GM18870 (cell line): ENCODE results near the gene MIB2.
A peak's percentile ranks its signal among the peaks of the same experiment; 100 is the strongest.

ENCODE experiments used
- ATAC-seq: cut with Tn5 transposase; IDR thresholded peaks from one replicate; pipeline ENCODE4 v1.9.1; 2021; ENCODE audit warnings: moderate library complexity; ENCODE audit not compliant: unreplicated experiment

Gene MIB2

DNA sequence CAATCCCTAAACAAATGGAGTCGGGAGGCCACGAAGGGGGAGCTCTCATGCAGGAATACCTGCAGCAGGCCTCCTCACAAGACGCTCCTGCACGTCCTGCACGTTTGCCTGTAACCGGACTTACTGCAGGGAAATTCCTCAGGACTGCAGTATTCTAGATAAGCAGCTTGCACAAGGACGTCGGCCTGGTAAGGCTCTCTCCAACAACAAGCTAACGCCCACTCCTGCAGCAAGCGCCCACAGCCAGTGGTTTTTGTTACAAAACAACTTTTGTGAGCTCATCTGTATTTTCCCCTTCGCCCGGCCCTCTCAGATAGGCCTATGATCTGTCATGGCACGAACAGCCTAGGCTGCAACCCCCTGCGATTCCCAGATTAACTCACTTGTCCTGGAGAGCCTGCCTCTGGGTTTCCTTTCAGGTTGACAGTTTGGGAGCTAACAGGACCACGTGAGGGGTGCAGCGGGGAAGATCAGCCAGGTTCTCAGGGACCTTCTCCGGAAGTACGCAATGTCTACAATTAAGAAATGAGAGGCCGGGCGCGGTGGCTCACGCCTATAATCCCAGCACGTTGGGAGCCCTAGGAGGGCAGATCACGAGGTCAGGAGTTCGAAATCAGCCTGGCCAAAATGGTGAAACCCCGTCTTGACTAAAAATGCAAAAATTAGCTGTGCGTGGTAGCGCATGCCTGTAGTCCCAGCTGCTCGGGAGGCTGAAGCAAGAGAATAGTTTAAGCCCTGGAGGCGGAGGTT lies 921 bp upstream of the MIB2 start:
- ATAC-seq: no peak

DNA sequence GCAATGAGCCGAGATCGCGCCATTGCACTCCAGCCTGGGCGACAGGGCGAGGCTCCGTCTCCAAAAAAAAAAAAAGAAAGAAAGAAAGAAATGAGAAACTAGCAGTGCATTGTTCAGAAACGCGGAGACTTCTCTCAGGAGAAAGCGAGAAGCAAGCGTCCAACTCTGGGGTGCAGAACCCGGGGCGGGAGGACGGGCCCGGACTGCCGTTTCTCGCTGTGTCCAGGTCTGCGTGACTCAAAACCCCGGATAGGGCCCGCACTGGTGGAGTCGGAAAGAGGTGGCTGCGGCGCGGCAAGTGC lies 395 bp upstream of the MIB2 start:
- no peak for ATAC-seq

DNA sequence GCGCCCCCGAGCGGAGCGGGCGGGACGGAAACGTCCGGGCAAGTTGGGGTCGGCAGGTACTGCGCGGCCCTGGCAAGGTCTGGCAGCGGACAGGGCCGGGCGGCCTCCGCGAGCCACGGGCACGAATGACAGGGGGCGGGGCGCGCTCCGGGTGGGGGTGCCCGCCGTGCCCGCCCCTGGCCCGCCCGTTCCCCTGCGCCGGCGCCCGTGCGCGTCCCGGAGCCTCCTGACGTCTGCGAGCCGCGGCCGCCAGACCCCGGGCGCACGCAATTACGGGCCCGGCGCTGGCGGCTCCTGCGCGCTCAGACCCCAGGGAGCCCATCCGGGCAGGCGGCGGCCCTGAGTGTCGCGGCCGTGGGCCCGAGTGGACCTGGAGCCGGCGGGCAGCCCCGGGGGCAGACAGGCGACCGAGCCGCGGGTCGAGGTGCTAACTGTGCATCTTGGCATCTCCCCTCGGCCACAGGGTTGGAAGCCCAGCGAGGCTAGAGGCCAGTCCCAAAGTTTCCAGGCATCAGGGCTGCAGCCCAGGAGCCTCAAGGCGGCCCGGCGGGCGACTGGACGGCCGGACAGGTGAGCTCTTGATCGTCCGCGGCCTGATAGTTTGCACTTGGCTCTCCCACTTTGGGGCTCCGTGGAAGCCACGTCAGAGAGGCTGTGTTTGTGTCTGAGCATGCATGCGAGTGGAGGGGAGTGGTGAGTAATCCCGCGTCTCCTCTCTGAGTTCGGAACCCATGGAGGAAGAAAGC lies 918 bp downstream of the MIB2 start:
- peak; percentile 7 for ATAC-seq

DNA sequence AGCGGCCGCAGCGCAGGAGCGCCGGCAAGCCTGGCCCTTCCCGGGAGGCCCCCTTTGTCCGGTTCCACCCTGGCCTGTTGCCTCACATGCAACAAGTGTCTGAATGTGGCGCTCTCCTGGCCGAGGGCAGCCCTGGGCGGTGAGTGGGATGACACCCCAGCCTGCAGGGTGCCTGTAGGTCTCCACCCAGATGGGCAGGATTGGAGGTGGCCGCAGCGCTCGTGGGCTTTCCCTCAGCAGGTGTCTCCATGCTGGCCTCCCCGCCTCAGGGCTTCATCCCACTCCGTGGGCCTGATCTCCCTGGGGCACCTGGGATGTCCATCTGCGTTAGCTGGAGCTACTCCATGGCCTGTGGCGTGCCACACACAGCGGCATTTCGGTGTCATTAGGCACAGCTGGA lies 1.5 kb downstream of the MIB2 start:
- ATAC-seq: no peak

DNA sequence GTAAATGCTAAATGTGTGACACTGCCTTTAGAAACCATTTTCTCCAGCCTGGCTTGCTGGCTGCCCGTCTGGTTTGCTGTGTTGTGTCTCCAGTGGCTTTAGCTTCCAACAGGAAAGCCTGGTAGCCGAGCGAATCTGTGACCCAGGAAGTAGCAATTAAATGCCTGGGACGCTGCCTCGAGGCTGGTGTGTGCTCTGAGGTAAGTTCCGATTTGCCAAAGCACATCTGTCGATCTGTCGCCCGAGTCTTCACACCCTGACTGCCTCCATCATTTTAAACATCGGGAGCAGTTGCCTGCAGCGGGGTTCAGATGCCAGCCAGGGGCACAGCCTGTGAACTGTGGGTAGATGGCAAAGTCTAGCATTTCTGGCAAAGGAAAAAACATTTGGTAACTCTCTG lies 2.2 kb downstream of the MIB2 start:
- ATAC-seq: no peak

DNA sequence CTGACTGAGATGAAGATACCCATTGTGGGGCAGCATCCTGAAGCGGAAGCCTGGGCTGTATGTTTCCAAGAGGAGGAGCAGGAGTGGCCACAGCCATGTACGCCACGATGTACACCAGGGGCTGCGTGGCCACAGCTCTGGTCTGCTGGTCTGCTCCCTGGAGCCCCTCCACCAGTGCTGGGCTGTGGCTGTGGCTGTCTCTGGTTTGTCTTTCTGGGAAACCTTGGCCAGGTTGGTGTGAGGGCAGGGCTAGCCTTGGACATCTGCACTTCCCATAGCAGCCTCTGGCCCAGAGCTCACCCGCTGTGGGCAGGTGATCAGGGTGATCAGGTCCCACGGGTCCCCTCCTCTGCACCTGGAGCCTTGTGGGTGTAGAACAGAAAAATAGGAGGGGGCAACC lies 2.6 kb downstream of the MIB2 start:
- no peak for ATAC-seq

DNA sequence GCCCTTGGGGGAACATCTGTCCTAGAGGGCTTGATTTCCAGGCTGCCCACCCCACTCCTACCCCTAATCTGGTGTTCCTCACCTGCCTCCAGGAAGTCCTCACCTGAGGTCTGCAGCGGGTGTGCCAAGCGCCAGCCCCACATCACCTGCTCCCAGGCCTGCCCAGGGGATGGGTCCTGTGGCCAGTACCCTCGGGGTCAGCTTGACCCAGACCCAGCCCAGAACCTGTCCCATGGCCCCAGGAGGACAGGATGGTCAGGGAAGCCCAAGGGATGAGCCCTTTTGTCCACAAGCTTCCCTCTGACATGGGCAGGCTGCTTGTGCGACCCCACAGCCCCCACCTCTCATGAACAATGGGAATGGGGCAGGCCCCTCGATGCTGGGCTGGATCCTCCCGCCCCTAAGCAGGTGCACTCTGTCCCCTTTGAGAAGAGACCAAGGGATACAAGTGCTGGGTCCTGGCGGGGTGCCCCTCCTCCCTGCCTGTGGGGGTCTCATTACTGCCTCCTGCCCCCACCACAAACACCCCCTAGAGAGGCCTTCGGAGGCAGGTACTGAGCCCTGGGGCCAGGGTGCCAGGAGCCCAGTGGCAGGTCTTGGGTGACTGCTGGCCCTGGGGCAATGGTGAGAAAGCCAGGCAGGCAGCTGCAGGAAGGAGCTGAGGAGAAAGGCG lies 3.2 kb downstream of the MIB2 start:
- ATAC-seq: no peak

DNA sequence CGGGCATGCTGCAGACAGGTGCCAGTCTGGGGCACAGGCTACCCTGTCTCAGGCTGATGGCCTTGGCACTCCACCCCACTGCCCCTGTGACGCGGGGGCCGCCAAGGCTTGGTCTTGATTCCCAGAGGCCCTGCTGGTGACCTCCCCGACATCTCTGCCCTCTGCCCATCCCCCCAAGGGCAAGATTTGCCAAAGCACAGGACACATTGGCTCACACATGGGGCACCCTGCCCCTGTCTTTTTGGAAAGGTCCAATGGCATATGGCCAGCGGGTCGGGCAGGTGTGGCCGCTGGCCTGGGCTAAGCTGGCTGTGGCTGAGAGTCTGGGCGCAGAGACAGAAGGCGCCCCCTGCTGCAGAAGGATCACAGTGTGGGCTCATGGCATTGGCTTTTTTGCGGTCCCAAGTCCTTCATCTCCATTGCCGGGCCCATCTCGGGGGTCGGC lies 4.6 kb downstream of the MIB2 start:
- no peak for ATAC-seq

DNA sequence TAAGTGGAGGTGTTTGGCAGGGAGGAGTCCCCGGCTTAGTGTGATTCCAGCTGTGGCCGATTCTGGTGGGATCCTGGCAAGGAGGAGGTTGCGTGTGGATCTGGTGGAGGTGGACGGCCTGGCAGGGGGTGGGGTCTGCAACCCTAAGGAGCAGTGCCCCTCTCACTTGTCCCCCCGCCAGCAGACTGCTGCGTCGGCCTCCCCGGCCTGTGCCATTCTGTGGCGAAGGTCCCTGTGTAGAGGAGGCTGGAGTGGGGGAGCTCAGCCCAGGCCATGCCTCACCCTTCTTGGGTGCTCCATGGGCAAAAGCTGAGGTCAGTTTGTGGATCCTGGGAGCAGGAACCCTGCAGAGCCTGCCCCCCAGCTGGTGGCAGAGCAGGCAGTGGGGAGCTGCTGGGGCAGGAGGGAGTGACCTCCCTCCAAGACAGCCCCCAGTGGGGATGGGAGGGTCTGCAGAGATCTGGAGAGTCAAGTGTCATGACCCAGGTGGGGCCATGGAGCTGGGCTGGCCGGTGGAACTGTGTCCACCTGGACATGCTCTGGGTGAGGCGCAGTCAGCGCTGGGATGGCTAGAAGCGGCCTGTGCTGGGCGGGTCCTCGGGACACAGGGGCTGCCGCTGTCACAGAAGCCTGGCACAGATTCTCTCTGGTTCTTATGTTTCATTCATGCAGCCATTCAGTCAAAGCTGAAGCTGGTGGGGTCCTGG lies 5.3 kb downstream of the MIB2 start:
- no peak for ATAC-seq

DNA sequence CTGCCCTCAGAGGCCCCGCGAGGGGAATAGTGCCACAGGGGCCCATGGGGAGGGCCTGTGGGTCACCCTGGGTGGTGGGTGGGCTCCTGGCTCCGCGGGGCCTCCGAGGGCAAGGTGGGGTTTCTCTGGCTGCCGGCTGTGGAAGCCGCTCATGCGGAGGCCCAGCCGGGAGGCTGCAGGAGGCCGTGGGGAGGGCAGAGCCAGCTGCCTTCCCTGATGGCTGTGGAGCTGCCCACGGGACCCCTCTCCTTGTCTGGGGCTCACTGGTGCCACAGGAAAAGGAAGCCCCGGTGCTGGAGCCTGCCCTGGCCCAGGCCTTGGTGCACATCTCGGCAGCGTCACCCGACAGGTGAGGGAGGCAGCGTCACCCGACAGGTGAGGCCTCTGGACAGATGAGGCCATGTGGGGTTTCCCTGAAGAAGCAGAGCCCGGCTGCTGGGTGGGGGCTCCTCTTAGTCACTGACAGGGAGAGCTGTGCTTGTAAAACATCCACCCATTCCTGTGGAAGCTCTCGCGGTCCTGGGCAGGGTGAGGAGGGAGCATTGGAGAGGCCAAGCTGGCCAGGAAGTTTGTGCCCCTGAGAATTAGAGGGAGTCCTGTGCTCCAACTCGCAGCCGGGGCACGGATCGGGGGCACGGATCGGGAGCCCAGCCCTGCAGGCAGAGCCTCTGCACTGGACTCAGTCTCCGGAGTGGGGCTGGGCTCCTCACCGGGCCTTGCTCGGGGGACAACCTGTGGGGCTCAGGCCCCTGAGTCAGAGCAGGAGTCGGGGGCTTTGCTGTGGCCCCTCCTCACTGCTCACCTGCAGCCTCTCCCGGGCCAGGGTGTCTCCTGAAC lies 6.1 kb downstream of the MIB2 start:
- ATAC-seq: no peak

DNA sequence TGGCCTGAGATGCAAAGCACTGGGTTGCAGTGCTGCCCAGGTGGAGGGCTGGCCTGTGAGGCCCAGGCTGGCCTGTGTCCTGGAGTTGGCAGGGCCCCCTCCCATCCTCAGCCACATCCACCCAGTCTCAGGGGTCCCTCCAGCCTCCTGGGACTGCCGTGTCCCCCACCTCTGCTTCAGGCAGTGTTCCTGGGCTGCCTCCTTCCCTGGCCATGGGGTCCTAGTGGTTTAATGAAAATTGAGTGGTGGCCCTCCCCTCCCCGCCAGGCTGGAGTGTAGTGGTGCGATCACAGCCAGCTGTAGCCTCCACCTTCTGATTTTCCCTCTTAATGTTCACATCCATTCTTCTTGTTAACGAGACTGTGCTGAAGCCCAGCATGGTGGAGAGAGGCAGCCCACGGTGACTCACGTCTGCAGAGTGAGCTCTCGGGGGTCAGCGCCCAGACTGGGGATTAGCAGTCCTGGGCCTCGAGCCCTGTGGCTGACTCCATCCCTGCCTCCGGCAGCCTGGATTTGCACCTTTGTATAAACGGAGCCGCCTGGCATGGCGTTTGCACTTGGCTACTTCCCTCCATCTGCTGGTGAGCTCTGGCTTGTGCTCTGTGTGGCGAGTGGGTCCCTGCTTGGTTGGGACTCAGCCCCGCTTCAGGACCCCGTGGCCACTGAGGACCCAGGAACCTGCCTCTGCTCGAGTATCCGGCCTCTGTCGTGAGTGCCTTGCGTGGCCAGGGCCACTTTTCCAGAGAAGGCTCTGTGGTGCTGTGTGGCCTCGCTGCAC lies 6.9 kb downstream of the MIB2 start:
- ATAC-seq: no peak

DNA sequence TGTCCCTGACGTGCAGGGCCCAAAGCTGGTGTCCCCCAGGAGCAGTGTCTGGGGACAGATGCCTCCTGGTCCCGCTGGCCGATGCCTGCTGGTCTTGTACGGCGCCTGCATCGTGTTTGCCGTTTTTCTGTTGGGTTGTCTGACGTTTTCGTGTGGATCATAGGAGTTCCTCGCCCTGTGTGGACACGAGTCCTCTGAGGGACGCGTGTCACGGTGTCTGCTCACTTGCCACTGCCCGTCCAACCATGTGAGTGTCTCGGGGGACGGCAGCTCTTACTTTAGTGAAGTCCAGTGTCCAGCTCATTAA lies 7.4 kb downstream of the MIB2 start:
- ATAC-seq: no peak

DNA sequence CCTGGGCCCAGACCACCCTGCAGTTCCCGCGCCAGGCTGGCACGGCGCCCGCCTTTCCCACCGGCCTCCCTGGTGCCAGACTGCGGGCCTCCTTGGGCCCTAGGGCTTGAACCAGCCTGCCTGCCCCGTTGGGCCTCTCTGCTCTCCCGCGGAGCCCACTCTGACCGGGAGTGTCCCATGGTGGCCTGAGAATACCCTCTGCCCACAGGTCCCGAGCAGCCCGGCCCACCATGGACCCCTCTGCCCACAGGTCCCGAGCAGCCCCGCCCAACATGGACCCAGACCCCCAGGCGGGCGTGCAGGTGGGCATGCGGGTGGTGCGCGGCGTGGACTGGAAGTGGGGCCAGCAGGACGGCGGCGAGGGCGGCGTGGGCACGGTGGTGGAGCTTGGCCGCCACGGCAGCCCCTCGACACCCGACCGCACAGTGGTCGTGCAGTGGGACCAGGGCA lies 7.9 kb downstream of the MIB2 start:
- no peak for ATAC-seq

DNA sequence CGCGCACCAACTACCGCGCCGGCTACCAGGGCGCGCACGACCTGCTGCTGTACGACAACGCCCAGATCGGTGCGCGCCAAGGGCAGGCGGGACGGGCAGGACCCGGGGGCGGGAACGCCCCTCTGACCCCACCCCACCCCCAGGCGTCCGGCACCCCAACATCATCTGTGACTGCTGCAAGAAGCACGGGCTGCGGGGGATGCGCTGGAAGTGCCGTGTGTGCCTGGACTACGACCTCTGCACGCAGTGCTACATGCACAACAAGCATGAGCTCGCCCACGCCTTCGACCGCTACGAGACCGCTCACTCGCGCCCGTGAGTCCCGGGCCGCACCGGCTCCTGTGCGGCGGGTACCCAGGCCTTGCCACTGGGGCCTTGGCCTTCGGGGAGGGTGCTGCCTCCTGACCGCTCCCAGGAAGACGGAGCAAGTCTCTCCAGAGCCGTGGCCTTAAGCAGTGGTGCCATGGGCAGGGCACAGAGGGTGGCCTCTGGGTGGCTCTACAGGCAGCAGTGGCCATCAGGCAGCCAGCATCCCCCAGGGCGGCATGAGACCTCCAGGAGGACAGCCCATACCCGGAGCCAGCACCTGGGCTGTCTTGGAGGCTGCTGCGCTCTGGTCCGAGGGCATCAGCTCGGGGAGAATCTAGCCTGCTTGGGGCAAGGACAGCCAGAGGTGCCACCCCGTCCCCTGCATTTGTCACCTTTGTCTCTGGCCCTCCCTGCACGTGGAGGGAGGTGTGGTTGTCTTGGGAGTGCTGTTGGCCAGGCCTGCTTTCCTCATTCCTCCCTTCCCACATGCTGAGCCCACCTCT lies 8.5 kb downstream of the MIB2 start:
- ATAC-seq: no peak

DNA sequence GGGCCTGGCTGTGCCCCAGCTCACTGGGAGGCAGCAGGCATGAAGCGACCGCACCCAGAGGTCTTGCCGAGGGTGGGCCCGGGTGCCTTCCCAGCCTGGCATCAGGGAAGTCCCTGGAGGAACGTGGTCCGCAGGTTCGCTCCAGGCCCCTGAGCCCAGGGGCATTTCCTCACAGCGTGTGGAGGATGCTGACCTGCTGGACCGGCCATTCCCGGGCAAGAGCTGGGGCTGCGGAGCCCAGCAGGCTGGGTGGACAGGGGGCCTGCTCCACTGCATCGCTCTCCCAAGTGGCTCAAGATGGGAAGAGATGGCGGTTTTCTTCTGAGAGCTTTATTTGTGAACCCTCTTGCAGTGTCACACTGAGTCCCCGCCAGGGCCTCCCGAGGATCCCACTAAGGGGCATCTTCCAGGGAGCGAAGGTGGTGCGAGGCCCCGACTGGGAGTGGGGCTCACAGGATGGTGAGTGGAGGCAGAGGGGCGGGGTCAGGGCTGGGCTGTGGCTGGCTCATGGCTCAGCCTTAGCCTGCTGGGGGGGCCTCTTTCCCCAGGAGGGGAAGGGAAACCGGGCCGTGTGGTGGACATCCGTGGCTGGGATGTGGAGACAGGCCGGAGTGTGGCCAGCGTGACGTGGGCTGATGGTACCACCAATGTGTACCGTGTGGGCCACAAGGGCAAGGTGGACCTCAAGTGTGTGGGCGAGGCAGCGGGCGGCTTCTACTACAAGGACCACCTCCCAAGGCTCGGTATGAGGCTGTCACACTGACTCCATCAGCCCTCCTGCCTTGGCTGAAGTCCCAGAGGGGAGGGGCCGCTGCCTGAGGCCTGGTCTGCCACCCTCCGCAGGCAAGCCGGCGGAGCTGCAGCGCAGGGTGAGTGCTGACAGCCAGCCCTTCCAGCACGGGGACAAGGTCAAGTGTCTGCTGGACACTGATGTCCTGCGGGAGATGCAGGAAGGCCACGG lies 9.4 kb downstream of the MIB2 start:
- no peak for ATAC-seq

DNA sequence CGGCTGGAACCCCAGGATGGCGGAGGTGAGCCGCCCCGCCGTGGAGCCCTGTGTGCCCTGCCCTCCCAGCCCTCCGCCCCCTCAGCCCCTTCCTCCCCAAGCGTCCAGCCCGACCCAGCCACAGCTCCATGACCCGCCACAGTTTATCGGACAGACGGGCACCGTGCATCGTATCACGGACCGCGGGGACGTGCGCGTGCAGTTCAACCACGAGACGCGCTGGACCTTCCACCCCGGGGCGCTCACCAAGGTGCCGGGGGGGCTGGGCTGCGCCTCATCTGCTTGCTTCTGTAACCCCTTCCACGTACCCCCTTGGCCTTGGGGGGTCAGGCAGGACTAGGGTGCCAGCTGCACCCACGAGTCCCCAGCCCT lies 10.1 kb downstream of the MIB2 start:
- no peak for ATAC-seq

DNA sequence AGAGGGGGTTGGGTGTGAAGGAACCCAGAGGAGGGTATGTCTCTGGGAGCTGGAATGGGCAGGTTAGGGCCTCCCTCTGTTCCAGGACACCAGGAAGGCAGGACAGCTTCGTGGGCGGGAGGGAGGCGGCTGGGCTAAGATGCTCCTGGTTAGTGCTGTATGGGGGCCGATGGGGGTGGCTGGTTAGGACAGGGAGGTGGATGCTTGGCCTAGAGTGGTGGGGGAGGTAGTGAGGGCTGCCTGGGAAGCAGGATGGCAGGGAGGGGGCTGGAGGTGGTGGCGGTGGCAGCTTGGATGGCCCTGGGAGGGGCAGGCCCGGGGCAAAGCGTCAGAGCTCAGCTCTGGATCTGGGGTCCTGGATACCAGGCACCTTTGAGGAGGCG lies 10.5 kb downstream of the MIB2 start:
- no peak for ATAC-seq
